HG02588 (cell line): ENCODE data around the gene MGAT3.

ENCODE experiments used
- ATAC-seq: cut with Tn5 transposase; IDR thresholded peaks from one replicate; pipeline ENCODE4 v1.9.1; 2021; ENCODE audit warnings: mild to moderate bottlenecking, moderate library complexity; ENCODE audit not compliant: unreplicated experiment

MGAT3 gene

DNA sequence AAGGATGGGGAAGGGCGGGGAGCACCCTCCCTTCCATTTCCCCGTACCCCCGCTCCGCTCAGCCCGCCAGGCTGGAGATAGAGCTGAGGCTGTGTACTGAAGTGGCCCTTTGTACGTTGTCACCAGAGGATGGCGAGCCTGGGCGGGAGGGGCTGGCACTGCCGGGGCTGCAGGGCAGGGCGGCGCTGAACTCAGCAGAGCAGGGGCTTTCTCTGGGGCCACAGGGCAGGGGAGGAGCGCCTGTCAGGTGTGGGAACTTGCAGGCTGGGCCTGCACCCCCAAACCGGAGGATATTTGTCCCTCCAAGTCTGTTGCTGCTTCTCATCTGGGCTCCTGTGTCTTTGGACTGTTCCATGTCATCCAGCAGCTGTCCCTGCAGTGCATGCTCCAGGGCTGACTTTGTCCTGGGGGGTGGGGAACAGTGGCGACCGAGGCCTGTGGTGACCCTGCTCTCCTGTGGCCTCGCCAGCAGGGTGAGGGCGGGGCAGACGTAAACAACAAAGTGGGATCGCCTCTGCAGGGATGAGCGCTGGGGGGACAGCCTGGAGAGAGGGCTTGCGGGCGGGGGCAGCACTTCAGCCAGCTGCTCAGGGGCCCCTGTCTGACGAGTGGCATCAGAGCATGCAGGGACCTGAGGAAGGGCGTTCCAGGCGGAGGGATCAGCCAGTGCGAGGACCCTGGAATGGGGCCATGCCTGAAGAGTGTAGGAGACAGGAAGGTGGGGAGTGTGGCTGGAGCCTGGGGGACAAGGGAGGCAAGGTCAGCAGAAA is 13.1 kb downstream of the MGAT3 start:
- ATAC-seq = no peak

- no peak for ATAC-seq
Observed at GRCh38 chr22:39470451-39471291, 13.9 kb downstream of the MGAT3 start.

- peak; percentile 47 for ATAC-seq
Observed at GRCh38 chr22:39471381-39472141, 14.7 kb downstream of the MGAT3 start.

- ATAC-seq = no peak
Observed at GRCh38 chr22:39472570-39473556, 16.1 kb downstream of the MGAT3 start.

- ATAC-seq = no peak
Observed at GRCh38 chr22:39473851-39474250, 17.0 kb downstream of the MGAT3 start.

DNA sequence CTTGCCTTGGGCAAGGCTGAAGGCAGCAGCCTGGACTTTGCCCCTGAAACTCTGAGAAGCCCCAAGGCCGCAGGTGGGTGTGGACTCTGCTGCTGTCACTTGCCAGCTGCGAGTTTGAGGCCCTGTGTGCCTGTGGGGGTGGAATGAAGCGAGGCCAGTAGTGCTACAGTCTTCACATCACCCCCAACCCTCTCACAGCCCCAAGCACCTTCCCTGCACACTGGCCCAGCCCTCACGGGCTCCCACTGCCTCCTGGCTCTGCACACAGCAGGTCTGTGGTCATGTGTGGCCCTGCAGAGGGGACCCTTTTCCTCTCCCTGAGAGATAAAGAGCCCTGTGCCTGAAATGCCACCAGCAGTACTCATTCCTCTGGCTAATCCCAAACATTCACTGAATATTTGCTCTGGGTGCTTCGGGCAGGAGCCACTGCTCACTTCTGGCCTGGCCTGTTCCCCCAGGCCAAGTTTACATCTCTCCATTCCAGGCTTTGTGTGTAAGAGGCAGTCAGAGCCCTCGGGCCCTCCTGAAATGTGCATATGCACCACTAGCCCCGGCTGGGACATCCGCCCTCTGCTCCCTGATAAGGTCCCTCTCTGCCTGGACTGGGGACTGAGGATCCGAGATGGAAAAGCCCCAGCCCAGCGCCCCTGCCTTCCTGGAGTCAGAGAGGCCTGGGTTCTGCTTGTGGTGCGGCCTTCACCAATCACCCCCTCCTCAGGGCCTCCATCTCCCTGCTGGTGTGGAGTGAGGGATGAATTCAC is 17.7 kb downstream of the MGAT3 start:
- ATAC-seq = no peak

GRCh38 chr22:39475337-39475736 is 18.5 kb downstream of the MGAT3 start:
- ATAC-seq = no peak

GRCh38 chr22:39475902-39476301 is 19.1 kb downstream of the MGAT3 start:
- no peak for ATAC-seq

DNA sequence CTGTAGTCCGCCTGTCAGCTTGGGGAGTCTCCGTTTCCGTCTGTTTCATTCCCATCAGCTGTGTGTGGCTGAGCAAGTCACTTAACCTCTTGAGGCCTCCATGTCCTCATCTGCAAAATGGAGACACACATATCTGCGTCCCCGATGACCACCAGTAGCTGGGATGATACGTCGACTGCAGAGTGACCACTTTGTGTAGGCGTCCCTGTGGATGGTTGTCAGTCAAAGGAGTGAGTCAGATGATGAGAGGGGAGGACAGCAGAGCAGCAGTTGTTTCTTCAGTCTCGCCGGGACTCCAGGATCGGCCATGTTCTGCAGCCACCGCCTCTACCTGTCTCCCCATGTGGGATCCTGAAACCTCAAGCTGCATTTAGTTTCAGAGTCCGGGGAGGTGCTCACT is 19.9 kb downstream of the MGAT3 start:
- ATAC-seq = no peak

DNA sequence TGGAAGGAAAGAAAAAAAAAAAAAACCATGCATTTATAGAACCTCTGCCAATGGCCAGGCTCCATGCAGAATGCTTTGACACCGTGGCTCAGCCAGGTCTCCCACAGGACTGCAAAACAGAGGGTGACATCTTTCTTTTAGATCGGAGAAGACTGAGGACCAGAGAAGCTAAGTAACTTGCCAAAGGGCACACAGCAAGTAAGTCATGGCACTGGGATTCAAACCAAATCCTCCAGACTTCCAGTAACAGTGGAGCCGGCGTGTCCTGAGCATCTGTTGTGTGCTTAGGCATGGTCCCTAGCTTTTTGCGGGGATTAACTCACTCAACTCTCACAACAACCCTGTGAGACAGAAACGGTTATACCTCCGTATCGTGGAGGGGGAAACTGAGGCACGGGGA is 20.7 kb downstream of the MGAT3 start:
- no peak for ATAC-seq

GRCh38 chr22:39478441-39478850 is 21.6 kb downstream of the MGAT3 start:
- no peak for ATAC-seq

GRCh38 chr22:39479254-39479653 is 22.4 kb downstream of the MGAT3 start:
- ATAC-seq = no peak

- ATAC-seq = no peak
Observed at GRCh38 chr22:39480557-39480956, 23.7 kb downstream of the MGAT3 start.

- no peak for ATAC-seq
Observed at GRCh38 chr22:39481054-39481453, 24.2 kb downstream of the MGAT3 start.

DNA sequence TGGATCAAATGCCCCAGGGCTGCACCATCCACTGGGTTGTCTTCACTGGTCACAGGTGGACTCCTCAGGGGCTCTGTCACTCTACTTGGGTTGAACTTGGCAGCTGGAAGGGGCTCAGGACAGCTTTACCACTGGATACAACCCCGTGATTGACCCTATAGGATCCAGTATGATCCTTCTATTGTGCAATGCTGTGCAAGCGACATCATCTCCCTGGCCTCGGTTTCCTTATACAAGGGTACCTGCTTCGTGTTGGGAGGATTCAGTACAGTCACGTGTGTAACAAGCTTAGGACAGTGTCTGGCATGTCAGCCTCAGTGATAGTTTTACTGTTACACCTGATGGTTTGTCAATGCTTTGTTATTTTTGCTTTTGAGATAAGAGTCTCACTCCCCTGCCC is 24.8 kb downstream of the MGAT3 start:
- ATAC-seq = no peak

GRCh38 chr22:39482768-39483167 is 26.0 kb downstream of the MGAT3 start:
- no peak for ATAC-seq

- no peak for ATAC-seq
Observed at GRCh38 chr22:39486951-39487825, 30.4 kb downstream of the MGAT3 start.

DNA sequence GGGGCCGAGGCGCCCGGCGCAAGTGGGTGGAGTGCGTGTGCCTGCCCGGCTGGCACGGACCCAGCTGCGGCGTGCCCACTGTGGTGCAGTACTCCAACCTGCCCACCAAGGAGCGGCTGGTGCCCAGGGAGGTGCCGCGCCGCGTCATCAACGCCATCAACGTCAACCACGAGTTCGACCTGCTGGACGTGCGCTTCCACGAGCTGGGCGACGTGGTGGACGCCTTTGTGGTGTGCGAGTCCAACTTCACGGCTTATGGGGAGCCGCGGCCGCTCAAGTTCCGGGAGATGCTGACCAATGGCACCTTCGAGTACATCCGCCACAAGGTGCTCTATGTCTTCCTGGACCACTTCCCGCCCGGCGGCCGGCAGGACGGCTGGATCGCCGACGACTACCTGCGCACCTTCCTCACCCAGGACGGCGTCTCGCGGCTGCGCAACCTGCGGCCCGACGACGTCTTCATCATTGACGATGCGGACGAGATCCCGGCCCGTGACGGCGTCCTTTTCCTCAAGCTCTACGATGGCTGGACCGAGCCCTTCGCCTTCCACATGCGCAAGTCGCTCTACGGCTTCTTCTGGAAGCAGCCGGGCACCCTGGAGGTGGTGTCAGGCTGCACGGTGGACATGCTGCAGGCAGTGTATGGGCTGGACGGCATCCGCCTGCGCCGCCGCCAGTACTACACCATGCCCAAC is 31.2 kb downstream of the MGAT3 start:
- no peak for ATAC-seq
